LHCN-M2 (cell line): Measurements from ENCODE around the gene BRD4. TPM values are rescaled to one million over a fixed set of nuclear protein-coding genes. Genes with fewer than 3 reads are reported as not detected.

Source experiments
- DNase-seq: peaks from one replicate; pipeline ENCODE4 v3.0.0-alpha.2; 2012; ENCODE audit warnings: low read depth
- total RNA-seq: library from RNA; depleted of rRNA; stranded (reverse); fragments of >200 nt; gene quantifications from 2 replicates; pipeline ENCODE4 v1.2.3, GENCODE V29; 2014

Gene BRD4
- total RNA-seq, 1 experiment from 2014 or later: 15.6 TPM

- peak; percentile 99 for DNase-seq
Measured at GRCh38 chr19:15265850-15266248, 66.5 kb downstream of the BRD4 start.

GRCh38 chr19:15265214-15265849 lies 67.0 kb downstream of the BRD4 start:
- DNase-seq: no peak

- DNase-seq: no peak
Measured at GRCh38 chr19:15264933-15265206, 67.5 kb downstream of the BRD4 start.

- DNase-seq: peak; percentile 69
Measured at GRCh38 chr19:15264061-15264932, 68.0 kb downstream of the BRD4 start.

- no peak for DNase-seq
Measured at GRCh38 chr19:15263361-15263985, 68.9 kb downstream of the BRD4 start.

- no peak for DNase-seq
Measured at GRCh38 chr19:15262011-15262410, 70.3 kb downstream of the BRD4 start.

GRCh38 chr19:15260939-15261338 lies 71.4 kb downstream of the BRD4 start:
- no peak for DNase-seq

GRCh38 chr19:15259907-15260306 lies 72.4 kb downstream of the BRD4 start:
- no peak for DNase-seq

- DNase-seq: no peak
Measured at GRCh38 chr19:15257782-15258181, 74.6 kb downstream of the BRD4 start.

GRCh38 chr19:15256708-15257331 lies 75.5 kb downstream of the BRD4 start:
- DNase-seq: no peak

GRCh38 chr19:15255359-15255990 lies 76.9 kb downstream of the BRD4 start:
- no peak for DNase-seq

- DNase-seq: no peak
Measured at GRCh38 chr19:15254547-15254946, 77.8 kb downstream of the BRD4 start.

GRCh38 chr19:15253513-15253912 lies 78.8 kb downstream of the BRD4 start:
- no peak for DNase-seq

- DNase-seq: no peak
Measured at GRCh38 chr19:15253061-15253460, 79.3 kb downstream of the BRD4 start.

- peak; percentile 69 for DNase-seq
Measured at GRCh38 chr19:15252398-15253018, 79.8 kb downstream of the BRD4 start.

GRCh38 chr19:15251749-15252397 lies 80.5 kb downstream of the BRD4 start:
- peak; percentile 95 for DNase-seq

- DNase-seq: peak; percentile 75
Measured at GRCh38 chr19:15251010-15251748, 81.2 kb downstream of the BRD4 start.

GRCh38 chr19:15250640-15250993 lies 81.7 kb downstream of the BRD4 start:
- DNase-seq: no peak

- peak; percentile 87 for DNase-seq
Measured at GRCh38 chr19:15249972-15250639, 82.2 kb downstream of the BRD4 start.

- no peak for DNase-seq
Measured at GRCh38 chr19:15249528-15249874, 82.8 kb downstream of the BRD4 start.
